BJ (cell line): ENCODE results near the gene SNAP25. TPM values are rescaled to one million over a fixed set of nuclear protein-coding genes. Genes with fewer than 3 reads are reported as not detected.

ENCODE experiments used
- CTCF ChIA-PET: fragments of 350-600 bp; formaldehyde crosslinking; extraction: SDS; loops from one replicate; lab custom pipeline; 2021; ENCODE audit warnings: antibody characterized with exemption, inconsistent platforms; lab: Yijun Ruan, JAX
- POLR2A ChIA-PET: fragments of 300-600 bp; sonication (Branson Sonifier 250); formaldehyde crosslinking; extraction: SDS; loops from one replicate; lab custom pipeline; 2021; ENCODE audit warnings: antibody characterized with exemption; lab: Charles Lee
- DNase-seq: peaks from one replicate; pipeline ENCODE4 v3.0.0-alpha.2; 2011; ENCODE audit warnings: low read depth
- H3K27me3 ChIP-seq: 2 replicates; pipeline ENCODE4 v1.6.0; 2011; ENCODE audit warnings: low read length; ENCODE audit not compliant: control insufficient read depth, insufficient read depth
- H3K36me3 ChIP-seq: 2 replicates; pipeline ENCODE4 v1.5.1; 2011; ENCODE audit warnings: low read length; ENCODE audit not compliant: control insufficient read depth, insufficient read depth
- H3K4me3 ChIP-seq: 2 replicates; pipeline ENCODE4 v1.5.1; 2011; ENCODE audit warnings: low read depth, mild to moderate bottlenecking, control low read depth, low read length
- CTCF ChIP-seq: IDR thresholded peaks from 2 replicates; pipeline ENCODE4 v1.5.1; 2011; ENCODE audit warnings: low read depth, mild to moderate bottlenecking, control low read depth, inconsistent platforms, low read length, moderate library complexity; ENCODE audit not compliant: insufficient read depth
- polyA plus RNA-seq: library from polyadenylated mRNA; depleted of rRNA; stranded (reverse); fragments of >200 nt; gene quantifications from 2 replicates; pipeline ENCODE4 v1.2.3, GENCODE V29; 2011

The SNAP25 gene
- polyA plus RNA-seq, 1 experiment, result 0.56 TPM

- no peak for TF ChIP-seq CTCF
- ChIA-PET POLR2A (no interaction called here), CTCF (interaction anchor here (0.8 kb wide), 1 partner anchor 9 kb away, joined by 4 read pairs; no protein-coding TSS in a partner anchor)
- Histone ChIP-seq H3K27me3 (no peaks in the 10 kb centered on the region), H3K36me3 (no peaks in the 10 kb centered on the region), H3K4me3 (no peak overlapping the region)
- DNase-seq, result no peak
Observed at GRCh38 chr20:10288954-10289646, 70.5 kb downstream of the SNAP25 start.

GRCh38 chr20:10291568-10292248 is 73.1 kb downstream of the SNAP25 start:
- H3K27me3 ChIP-seq, result no peaks in the 10 kb centered on the region
- POLR2A ChIA-PET, result no interaction called here

DNA sequence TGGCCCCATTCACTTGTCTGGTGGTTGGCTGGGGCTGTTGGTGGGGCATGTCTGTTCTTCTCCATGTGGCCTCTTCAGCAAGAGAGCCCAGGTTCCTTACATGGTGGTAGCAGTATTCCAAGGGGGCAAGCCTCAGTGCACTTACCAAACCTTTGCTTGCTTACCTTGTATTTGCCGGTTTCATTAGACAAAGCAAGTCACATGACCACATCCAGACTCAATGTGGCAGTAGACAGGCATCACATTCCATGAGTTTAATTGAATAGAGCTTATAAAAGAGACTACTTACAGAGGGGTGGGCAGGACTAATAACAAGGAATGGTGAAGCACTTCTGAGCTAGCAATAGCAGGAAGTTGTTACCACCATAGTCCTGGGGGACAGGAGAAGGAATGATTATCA is 78.6 kb downstream of the SNAP25 start:
- TF ChIP-seq CTCF, result no peak
- ChIA-PET POLR2A (interaction anchor here (0.7 kb wide), 1 partner anchor 211 kb away, joined by 7 read pairs; no protein-coding TSS in a partner anchor), CTCF (interaction anchor here (0.9 to 1.4 kb wide), 2 partner anchors 8 to 71 kb away, joined by 4 to 6 read pairs; no protein-coding TSS in a partner anchor)
- H3K4me3 ChIP-seq, result no peak overlapping the region
- H3K27me3 ChIP-seq, result no peaks in the 10 kb centered on the region; the same call in 1 of the 2 replicates
- no peak for DNase-seq
- H3K36me3 ChIP-seq, result no peaks in the 10 kb centered on the region

More at GRCh38 chr20:10291568-10292248, 73.1 kb downstream of the SNAP25 start:
- CTCF ChIA-PET, result no interaction called here
- no peak for TF ChIP-seq CTCF
- DNase-seq, result no peak
- Histone ChIP-seq H3K36me3 (no peaks in the 10 kb centered on the region), H3K4me3 (no peak overlapping the region)

GRCh38 chr20:10297684-10298240 is 79.1 kb downstream of the SNAP25 start:
- no peak overlapping the region for H3K4me3 ChIP-seq
- DNase-seq, result no peak
- ChIA-PET CTCF (interaction anchor here (0.9 to 1.4 kb wide), 2 partner anchors 8 to 71 kb away, joined by 4 to 6 read pairs; no protein-coding TSS in a partner anchor), POLR2A (interaction anchor here (0.7 kb wide), 1 partner anchor 211 kb away, joined by 7 read pairs; no protein-coding TSS in a partner anchor)
- no peaks in the 10 kb centered on the region; the same call in 1 of the 2 replicates for H3K27me3 ChIP-seq
- no peaks in the 10 kb centered on the region for H3K36me3 ChIP-seq
- TF ChIP-seq CTCF, result no peak
